SIG-M5 (cell line): ENCODE measurements around the gene CPT2.
"Not testable (repeated sequence)": the region's sequence is repeated elsewhere in the genome, so short reads cannot be mapped to it uniquely, and the experiment has no call there.

Experiments
- DNase-seq: peaks from one replicate; lab custom pipeline; 2025; lab: John Stamatoyannopoulos, UW

CPT2 gene

DNA sequence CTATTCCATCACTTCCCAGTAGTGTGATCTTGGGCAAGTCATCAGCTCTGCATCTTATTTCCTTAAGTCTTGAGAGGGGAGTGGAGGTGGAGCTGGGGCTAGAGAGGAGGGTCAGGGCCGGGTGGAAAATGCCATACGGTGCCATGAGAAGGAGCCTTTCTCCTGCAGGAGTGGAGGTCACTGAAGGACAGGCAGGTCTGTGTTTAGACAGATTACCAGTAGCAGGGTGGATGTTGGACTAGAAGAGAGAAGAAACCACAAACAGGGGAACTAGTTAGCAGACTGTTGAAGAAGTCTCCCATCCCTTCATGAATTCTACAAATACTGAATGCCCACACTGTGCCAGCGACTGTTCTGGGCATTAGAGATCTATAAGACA is 13.9 kb upstream of the CPT2 start:
- no peak for DNase-seq

DNA sequence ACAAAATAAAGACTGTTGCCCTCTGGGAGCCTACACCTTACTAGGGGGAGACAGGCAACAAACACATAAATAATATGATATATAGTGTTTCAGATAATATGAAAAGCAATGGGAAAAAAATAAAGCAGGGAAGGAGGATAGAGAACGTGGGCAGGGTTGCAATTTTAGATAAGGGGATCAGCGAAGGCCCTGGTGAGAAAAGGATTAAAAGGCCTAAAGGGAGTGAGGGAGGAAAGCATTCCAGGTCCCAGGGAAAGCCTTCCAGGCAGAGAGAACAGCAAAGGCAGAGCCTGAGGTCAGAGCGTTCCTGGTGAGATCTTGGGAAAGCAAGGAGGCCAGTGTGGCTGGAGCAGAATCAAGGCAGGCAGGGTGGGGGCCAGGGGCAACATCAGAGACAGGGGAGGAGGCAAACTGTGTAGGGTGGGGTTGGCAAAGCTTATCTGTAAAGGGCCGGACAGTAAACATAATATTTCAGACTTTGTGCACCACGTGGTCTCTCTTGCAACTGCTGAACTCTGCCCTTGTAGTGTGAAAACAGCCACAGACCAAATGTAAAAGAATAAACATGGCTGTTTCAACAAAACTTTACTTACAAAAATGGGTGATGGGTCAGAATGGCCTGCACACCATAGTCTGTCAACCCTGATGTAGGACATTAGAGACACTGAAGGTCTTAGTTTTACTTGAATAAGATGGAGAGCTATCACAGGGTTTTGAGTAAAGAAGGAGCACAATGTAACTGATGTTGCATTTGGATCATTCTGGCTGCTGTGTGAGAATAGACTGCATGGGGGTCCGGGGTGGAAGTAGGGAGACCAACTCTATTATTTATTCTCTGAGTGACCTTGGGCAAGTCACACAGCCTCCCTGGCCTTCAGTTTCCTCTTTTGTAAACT is 13.3 kb upstream of the CPT2 start:
- no peak for DNase-seq

DNA sequence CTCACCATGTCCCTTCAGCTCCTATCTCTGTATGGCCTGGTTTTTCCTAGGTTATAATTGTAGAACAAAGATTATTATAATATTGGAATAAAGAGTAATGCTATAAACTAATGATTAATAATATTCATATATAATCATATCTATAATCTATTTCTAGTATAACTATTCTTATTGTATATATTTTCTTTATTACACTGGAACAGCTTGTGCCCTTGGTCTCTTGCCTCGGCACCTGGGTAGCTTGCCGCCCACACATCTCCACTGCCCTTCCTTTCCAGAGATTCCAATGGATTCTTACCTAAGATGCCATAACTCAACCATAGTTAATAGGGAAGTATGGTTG is 10.7 kb upstream of the CPT2 start:
- DNase-seq = not testable (repeated sequence)

GRCh38 chr1:53186533-53186932 is 10.1 kb upstream of the CPT2 start:
- no peak for DNase-seq

DNA sequence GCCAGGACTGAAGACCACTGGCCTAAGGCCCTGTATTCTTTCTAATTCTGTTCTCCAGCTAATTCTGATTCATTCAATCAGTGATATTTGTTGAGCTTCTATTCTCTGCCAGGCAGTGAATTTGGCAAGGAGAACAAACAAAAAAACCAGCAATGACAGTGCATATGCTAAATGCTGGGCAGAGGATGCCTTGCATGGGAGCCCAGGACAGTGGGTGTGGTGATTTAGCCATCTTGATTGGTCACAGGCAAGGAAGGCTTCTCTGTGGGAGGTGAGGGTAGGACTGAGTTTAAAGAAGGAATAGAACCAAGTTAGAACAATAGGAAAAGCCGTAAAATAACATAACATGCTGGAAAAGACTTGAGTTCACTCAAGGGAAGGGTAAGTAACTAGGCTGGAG is 9.2 kb upstream of the CPT2 start:
- DNase-seq = no peak

DNA sequence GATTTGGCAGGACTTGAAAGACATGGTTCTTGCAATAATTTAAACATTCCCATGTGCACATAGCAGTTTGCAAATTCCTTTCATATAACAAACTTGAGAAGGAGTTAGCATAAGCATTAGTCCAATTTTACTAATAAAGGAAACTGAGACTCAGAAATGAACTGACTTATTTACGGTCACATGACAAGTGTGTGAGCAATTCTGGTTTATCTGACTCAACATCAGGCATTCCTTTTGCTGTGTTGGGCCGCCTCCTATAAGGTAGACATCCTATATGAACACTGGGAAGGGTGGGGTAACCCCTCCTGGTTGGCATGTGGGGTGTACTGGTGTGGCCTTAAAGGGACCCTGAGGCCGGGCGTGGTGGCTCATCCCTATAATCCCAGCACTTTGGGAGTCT is 8.5 kb upstream of the CPT2 start:
- no peak for DNase-seq

DNA sequence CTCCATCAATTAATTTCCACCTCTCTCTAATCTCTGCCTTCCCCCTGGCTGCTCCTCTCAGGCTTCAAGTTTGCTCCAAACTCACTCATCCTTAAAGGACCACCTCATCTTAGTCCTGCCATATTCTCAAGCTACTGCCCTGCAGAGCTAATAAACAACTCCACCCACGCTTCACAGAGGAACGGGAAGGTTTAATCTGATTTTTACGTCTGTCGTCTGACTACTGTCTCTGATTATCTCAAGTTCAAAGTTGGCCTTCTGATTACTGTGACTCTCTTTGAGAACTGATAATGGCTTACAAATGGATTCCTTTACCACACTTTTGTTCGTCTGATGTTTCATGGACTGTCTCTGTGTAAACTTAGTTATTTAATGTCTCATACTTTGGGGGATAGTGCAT is 7.6 kb upstream of the CPT2 start:
- no peak for DNase-seq

DNA sequence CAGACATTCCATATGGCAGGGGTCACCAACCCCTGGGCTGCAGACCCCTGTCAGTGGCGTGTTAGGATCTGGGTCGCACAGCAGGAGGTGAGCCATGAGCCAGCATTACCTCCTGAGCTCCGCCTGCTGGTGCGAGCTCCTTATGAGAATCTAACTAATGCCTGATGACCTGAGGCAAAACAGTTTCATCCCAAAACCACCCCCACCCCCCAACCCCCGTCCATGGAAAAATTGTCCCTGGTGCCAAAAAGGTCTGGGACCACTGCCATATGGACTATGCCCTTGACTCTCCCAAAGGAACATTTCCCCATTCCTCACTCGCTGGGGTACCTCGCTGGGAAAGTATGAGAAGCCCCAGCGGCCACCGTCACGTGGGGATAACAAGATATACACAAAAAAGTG is 6.4 kb upstream of the CPT2 start:
- DNase-seq = no peak

DNA sequence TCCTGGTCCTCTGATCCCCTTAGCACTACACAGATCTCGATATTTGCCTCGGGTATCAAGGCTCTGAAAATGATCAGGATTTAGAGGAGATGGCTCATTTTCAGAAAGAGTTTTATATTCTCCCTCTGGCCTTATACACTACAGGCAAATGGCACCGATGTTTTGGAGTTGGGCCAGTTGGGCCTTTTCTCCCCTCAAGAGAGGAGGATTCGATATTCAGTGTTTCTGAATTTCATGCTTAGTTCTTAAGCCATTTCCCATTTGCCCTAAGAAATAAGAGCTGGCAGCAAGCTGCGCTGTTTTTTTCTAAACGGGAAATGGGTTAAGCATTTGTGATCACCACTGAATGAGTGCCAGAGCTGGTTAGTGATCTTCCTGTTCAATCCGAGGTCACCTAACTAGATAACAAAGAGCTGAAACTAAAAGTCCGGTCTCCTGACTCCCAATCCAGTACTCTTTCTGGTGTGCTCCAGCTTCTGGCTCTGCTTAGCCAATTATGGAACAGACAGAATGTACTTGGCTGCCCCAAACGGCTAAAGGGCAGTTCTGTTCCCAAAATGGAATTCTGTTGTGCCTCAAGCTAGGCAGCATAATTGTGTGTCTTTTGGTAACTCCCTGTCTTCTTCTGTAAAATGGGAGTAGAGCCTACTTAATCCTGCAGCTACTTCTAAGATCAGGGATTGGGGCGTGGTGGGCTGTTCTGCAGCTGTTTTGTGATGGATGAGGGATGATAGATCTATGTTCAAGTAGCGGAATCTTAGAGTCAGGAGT is 1.2 kb upstream of the CPT2 start:
- no peak for DNase-seq

DNA sequence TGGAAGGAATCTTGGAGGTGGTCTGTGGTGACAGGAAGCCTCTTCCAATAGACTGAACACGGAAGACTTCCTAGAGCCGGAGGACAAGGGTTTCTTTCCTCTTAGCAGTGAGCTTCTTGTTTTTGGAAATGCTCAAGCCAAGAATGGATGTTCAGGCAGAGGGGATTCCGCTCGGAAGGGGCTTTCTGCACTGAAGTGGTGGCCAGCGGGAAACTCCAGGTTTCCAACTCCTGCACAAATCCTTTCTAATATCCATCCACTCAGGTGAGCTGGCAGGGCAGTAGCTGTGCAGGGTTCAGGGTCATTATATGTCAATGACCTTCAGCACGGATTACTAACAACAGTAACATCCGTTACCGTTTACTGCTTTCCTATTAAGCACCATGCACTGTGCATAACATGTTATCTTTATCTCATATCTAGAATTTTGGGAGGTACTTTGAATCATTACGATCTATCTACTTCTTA is 573 bp upstream of the CPT2 start:
- DNase-seq = no peak

DNA sequence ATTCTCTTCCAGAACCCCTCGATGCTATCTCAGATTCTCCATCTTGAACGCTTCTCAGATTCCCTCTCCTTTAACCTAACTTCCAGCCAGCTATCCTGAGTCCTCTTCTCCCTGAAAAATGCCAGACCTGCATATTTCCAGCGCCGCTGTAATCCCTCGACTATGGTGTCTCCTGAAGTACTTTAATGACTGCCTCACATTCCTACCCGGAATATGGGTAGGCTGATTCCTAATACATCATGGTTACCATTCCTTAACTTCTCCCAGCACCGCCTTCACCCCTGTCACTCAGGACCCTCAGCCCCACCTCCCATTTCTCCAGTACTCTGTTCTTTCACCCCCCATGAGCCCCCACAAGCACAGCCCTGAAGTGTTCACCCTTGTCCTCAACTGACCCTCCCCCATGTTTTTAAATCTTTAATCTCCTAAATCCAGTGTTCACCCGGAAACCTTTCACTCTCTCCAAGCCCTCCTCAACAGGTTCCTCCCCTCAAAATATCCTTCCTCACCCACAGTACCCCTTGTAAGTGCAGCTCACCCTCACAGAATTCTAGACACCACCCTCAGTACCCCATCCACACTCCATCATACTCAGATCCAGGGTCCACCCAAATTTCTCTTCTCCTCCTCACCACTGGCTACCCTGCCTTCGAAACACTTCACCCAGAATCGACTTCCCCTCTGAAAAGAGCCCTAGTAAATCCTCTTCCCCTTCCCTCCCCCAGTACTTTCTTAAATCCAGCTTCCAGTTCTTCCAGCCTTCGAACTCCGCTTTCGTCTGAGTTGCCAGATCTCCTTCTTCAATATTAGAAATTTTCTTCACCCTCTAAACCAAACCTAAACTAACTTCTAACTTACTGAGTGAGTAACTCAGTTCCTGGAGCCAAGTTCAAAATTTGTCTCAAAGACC is 922 bp downstream of the CPT2 start:
- no peak for DNase-seq

- DNase-seq = no peak
Measured at GRCh38 chr1:53198241-53198651, 1.6 kb downstream of the CPT2 start.

DNA sequence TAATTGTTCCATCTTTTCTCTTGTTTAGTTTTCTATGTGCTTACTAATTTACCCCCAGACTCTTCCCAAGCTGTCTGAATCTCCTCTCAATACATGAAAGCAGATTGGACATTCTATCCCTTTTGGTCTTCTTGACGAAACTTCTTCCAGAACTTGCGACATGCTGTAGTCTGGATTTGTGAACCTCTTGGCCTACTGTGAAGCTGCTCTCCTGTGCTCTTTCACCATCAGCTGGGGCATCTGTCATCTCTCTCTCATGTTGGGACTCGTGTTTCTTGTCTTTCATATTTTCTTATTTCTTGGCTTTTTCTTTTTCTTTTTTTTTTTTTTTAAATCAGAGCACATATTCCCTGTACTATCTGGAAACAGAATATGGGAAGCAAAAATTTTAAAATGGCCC is 6.8 kb downstream of the CPT2 start:
- DNase-seq = no peak

DNA sequence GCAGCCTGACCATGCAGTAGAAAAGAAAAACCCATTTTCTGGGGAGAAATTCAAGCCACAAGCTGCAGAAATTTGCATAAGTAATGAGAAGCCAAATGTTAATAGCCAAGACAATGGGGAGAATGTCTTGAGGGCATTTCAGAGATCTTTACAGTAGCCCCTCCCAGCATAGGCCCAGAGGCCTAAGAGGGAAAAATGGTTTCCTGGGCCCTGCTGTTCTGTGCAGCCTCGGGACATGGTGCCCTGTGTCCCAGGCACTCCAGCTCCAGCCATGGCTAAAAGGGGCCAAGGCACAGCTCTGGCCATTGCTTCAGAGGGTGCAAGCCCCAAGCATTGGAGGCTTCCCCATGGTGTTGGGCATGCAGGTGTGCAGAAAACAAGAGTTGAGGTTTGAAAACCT is 8.9 kb downstream of the CPT2 start:
- DNase-seq = not testable (repeated sequence)

DNA sequence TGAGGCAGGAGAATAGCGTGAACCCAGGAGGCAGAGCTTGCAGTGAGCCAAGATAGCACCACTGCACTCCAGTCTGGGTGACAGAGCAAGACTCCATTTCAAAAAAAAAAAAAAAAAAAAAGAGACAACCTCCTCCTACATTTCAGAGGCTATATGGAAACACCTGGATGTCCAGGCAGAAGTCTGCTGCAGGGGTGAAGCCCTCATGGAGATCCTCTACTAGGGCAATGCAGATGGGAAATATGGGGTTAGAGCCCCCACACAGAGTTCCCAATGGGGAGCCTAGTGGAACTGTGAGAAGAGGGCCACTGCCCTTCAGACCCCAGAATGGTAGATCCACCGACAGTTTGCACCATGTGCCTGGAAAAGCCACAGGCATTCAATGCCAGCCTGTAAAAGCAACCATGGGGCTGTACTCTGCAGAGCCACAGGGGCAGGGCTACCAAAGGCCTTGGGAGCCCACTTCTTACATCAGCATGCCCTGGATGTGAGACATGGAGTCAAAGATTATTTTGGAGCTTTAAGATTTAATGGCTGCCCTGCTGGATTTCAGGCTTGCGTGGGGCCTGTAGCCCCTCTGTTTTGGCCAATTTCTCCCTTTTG is 9.6 kb downstream of the CPT2 start:
- not testable (repeated sequence) for DNase-seq

DNA sequence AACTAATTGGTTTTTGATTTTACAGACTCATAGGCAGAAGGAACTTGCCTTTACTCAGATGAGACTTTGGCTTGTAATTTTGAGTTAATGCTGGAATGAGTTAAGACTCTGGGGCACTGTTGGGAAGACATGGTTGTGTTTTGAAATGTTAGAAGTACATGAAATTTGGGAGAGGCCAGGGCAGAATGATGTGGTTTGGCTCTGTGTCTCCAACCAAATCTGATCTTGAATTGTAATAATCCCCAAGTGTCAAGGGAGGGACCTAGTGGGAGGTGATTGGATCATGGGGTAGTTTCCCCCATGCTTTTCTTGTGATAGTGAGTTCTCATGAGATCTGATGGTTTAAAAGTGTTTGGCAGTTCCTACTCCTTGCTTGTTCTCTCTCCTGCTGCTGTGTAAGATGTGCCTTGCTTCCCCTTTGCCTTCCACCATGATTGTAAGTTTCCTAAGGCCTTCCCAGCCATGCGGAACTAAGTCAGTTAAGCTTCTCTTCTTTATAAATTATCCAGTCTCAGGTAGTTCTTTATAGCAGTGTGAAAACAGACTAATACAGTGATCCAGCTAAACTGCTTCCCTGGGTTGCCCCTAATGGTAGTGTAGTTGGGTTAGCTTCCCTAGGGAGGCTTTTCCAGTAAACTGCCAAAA is 10.2 kb downstream of the CPT2 start:
- no peak for DNase-seq

DNA sequence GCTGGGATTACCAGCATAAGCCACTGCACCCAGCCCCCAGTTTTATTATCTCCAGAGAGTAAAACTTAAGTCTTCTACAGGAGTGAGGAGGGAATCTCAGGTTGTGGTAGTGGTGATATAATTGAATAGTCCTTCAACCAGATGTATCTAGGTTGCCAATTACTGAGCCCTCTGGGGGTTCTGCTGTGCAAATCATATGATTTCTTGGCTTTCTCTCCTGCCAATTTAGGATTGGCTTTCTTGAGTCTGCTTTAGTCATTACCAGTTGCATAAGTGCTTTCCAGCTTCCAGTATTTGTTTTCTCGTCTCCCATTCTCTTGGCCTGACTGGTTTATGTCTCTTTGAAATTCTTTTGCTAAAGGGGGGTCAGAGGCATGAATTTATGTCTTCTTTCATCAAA is 11.1 kb downstream of the CPT2 start:
- no peak for DNase-seq

- DNase-seq = no peak
Measured at GRCh38 chr1:53210352-53210751, 13.7 kb downstream of the CPT2 start.

DNA sequence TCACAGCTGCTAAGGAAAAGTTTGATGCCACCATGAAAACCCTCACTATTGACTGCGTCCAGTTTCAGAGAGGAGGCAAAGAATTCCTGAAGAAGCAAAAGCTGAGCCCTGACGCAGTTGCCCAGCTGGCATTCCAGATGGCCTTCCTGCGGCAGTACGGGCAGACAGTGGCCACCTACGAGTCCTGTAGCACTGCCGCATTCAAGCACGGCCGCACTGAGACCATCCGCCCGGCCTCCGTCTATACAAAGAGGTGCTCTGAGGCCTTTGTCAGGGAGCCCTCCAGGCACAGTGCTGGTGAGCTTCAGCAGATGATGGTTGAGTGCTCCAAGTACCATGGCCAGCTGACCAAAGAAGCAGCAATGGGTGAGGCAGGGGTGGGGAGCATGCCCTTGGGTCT is 14.3 kb downstream of the CPT2 start:
- DNase-seq = no peak

- no peak for DNase-seq
Measured at GRCh38 chr1:53214376-53214940, 17.8 kb downstream of the CPT2 start.

DNA sequence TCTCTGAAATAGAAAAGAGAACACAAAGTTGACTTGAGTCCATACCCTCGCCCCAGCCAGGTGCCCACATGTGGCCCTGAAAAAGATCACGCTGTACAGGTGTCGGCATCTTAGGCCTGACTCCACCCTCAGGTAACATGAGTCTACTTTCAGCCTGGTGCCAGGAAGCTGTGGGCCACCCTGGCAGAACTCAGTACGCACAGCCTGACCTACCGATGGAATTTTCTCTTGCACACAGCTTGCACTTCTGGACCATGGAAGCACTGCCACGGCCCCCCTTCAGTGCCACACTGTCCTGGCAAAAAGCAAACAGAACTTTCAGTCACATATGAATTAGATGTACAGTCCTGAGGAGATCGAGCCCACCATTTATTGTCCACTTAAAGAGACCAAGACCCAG is 21.6 kb downstream of the CPT2 start:
- DNase-seq = no peak
